Esophagus squamous epithelium (tissue), 5 donors: Measurements from ENCODE around the gene ISCA2. TPM values are rescaled to one million over a fixed set of nuclear protein-coding genes. Genes with fewer than 3 reads are reported as not detected.

ENCODE experiments used
- DNase-seq: peaks from one replicate; lab custom pipeline; 2025; lab: John Stamatoyannopoulos, UW
- H3K27ac ChIP-seq, 4 donors: fragments of 200-600 bp; sonication (generic); one replicate each; pipeline ENCODE4 v1.5.1; 2016 to 2019; ENCODE audit warnings: mild to moderate bottlenecking in 1 of 4
- H3K27me3 ChIP-seq, 4 donors: fragments of 200-600 bp; sonication (generic); 1 replicate in 3 of 4; 2 replicates in 1 of 4; pipeline versions ENCODE4 v1.5.1 to v1.6.0; 2017 to 2021; ENCODE audit warnings: antibody characterized with exemption in 1 of 4
- H3K36me3 ChIP-seq, 3 donors: fragments of 200-600 bp; sonication (generic); one replicate each; pipeline ENCODE4 v1.5.1; 2016 to 2019
- H3K4me1 ChIP-seq, 3 donors: fragments of 200-600 bp; sonication (generic); one replicate each; pipeline ENCODE4 v1.5.1; 2017 to 2019
- H3K4me3 ChIP-seq, 4 donors: fragments of 200-600 bp; sonication (generic); 1 replicate in 3 of 4; 2 replicates in 1 of 4; pipeline ENCODE4 v1.5.1; 2016 to 2019; ENCODE audit warnings: mild to moderate bottlenecking in 2 of 4, moderate library complexity in 1 of 4
- H3K9me3 ChIP-seq, 3 donors: fragments of 200-600 bp; sonication (generic); one replicate each; pipeline ENCODE4 v1.5.1; 2016 to 2019
- CTCF ChIP-seq, 6 experiments: fragments of 450-650 bp in 4 of 6; fragments of 200-600 bp in 2 of 6; sonication (generic) in 2 of 6; IDR thresholded peaks; one replicate each; pipeline ENCODE4 v1.5.1; 2016 to 2019; ENCODE audit warnings: antibody characterized with exemption in 6 of 6, mild to moderate bottlenecking in 4 of 6, moderate library complexity in 4 of 6
- POLR2A ChIP-seq, 4 donors: fragments of 450-650 bp; IDR thresholded peaks; one replicate each; pipeline ENCODE4 v1.6.1; 2017; ENCODE audit warnings: antibody characterized with exemption in 4 of 4, mild to moderate bottlenecking in 4 of 4, moderate library complexity in 3 of 4
- WGBS, 2 donors: methylation state at CpG; one replicate each; pipeline ENCODE4 v1.1.5; 2018; 5-methylcytosine and 5-hydroxymethylcytosine counted together
- intact Hi-C: fragments of 100-400 bp; cut with DNase I; formaldehyde crosslinking; loops from one replicate; pipeline ENCODE4 v1.15.0; 2022
- total RNA-seq, 4 donors: library from RNA; depleted of rRNA; stranded (reverse); fragments of >200 nt; gene quantifications; one replicate each; pipeline ENCODE4 v1.1.0, GENCODE V29; 2016
- donor health status: DM: yes; HTN: yes; CAD: no.

ISCA2 gene
- total RNA-seq, 4 donors from 2014 or later, result 4.6 to 15.1 (median 6.2) TPM

- Histone ChIP-seq H3K36me3 (peaks cover 0 to 56% (median 5%) of the 10 kb centered on the region in 3 donors), H3K9me3 (no peaks in the 10 kb centered on the region), H3K4me1 (peaks cover 0 to 32% (median 0%) of the 10 kb centered on the region in 3 donors), H3K4me3 (no peak overlapping the region), H3K27ac (peak overlapping the region in 1 of 4 donors; percentile 9), H3K27me3 (no peaks in the 10 kb centered on the region)
- intact Hi-C loops, result no loop called here
- DNase-seq, result no peak
- 35 to 36% methylated on average over 3 to 6 of the region's 16 CpGs for WGBS, 2 donors
- TF ChIP-seq POLR2A (IDR thresholded peaks at IDR 0.05) (no peak), CTCF (IDR thresholded peaks at IDR 0.05) (peak in 5 of 6 experiments; percentile 22 to 65 (median 58))
These were observed 7.6 kb downstream of the ISCA2 start for GRCh38 chr14:74501135-74501614.

GRCh38 chr14:74501691-74502090 lies 8.1 kb downstream of the ISCA2 start:
- DNase-seq, result no peak
- intact Hi-C loops, result no loop called here
- Histone ChIP-seq H3K27me3 (no peaks in the 10 kb centered on the region), H3K4me3 (no peak overlapping the region), H3K27ac (no peak overlapping the region), H3K4me1 (peaks cover 0 to 32% (median 0%) of the 10 kb centered on the region in 3 donors), H3K9me3 (no peaks in the 10 kb centered on the region), H3K36me3 (peaks cover 0 to 56% (median 5%) of the 10 kb centered on the region in 3 donors)
- 58 to 63% methylated on average over 5 of the region's 5 CpGs for WGBS, 2 donors
- TF ChIP-seq POLR2A (IDR thresholded peaks at IDR 0.05) (no peak), CTCF (IDR thresholded peaks at IDR 0.05) (no peak)

- H3K4me3 ChIP-seq, result no peak overlapping the region
- 66 to 81% methylated on average over 15 to 17 of the region's 21 CpGs for whole genome bisulfite sequencing, 2 donors
- H3K36me3 ChIP-seq, result peaks cover 0 to 64% (median 5%) of the 10 kb centered on the region in 3 donors
- intact Hi-C loops, result no loop called here
- no peak for DNase-seq
- peaks cover 0 to 32% (median 0%) of the 10 kb centered on the region in 3 donors for H3K4me1 ChIP-seq
- no peaks in the 10 kb centered on the region for H3K9me3 ChIP-seq
- H3K27ac ChIP-seq, result no peak overlapping the region
- no peaks in the 10 kb centered on the region for H3K27me3 ChIP-seq
- TF ChIP-seq POLR2A (IDR thresholded peaks at IDR 0.05), result no peak
- peak in 5 of 6 experiments; percentile 29 to 56 (median 42) for TF ChIP-seq CTCF (IDR thresholded peaks at IDR 0.05)
These were observed 8.9 kb downstream of the ISCA2 start for GRCh38 chr14:74502236-74503019.

- Histone ChIP-seq H3K27me3 (no peaks in the 10 kb centered on the region), H3K36me3 (peaks cover 0 to 74% (median 5%) of the 10 kb centered on the region in 3 donors), H3K9me3 (no peaks in the 10 kb centered on the region), H3K4me1 (peaks cover 0 to 32% (median 0%) of the 10 kb centered on the region in 3 donors), H3K4me3 (no peak overlapping the region), H3K27ac (no peak overlapping the region)
- intact Hi-C loops, result no loop called here
- 40 to 44% methylated on average over 1 to 3 of the region's 14 CpGs for WGBS, 2 donors
- TF ChIP-seq CTCF (IDR thresholded peaks at IDR 0.05) (no peak), POLR2A (IDR thresholded peaks at IDR 0.05) (no peak)
- no peak for DNase-seq
These were observed 9.8 kb downstream of the ISCA2 start for GRCh38 chr14:74503291-74503937.

GRCh38 chr14:74503938-74504335 lies 10.4 kb downstream of the ISCA2 start:
- H3K27me3 ChIP-seq, result no peaks in the 10 kb centered on the region
- TF ChIP-seq POLR2A (IDR thresholded peaks at IDR 0.05) (no peak), CTCF (IDR thresholded peaks at IDR 0.05) (no peak)
- intact Hi-C loops, result no loop called here
- H3K4me3 ChIP-seq, result no peak overlapping the region
- no peak for DNase-seq
- WGBS, 2 donors, result 91 to 96% methylated on average over 6 to 11 of the region's 12 CpGs
- H3K27ac ChIP-seq, result no peak overlapping the region
- peaks cover 1 to 79% (median 5%) of the 10 kb centered on the region in 3 donors for H3K36me3 ChIP-seq
- peaks cover 0 to 32% (median 0%) of the 10 kb centered on the region in 3 donors for H3K4me1 ChIP-seq
- H3K9me3 ChIP-seq, result no peaks in the 10 kb centered on the region
